H9 (cell line): ENCODE results near the gene RNF133. TPM values are rescaled to one million over a fixed set of nuclear protein-coding genes. Genes with fewer than 3 reads are reported as not detected.

Source experiments
- DNase-seq: peaks from one replicate; pipeline ENCODE4 v3.0.0-alpha.2; 2017
- H2AFZ ChIP-seq: one replicate; pipeline ENCODE4 v1.6.1; 2013; ENCODE audit warnings: mild to moderate bottlenecking, low read length, control low read depth, moderate library complexity
- H2AK5ac ChIP-seq: 2 replicates; pipeline ENCODE4 v1.6.1; 2013; ENCODE audit warnings: low read length, control low read depth, mixed read lengths; ENCODE audit not compliant: insufficient read length
- H2BK120ac ChIP-seq: one replicate; pipeline ENCODE4 v1.6.1; 2013; ENCODE audit warnings: low read depth, mild to moderate bottlenecking, low read length, control low read depth, inconsistent platforms; ENCODE audit not compliant: poor library complexity, severe bottlenecking
- H2BK12ac ChIP-seq: 2 replicates; pipeline ENCODE4 v1.6.1; 2013; ENCODE audit warnings: low read length, control low read depth, mixed read lengths, low read depth; ENCODE audit not compliant: insufficient read length
- H2BK15ac ChIP-seq: 2 replicates; pipeline ENCODE4 v1.6.1; 2013; ENCODE audit warnings: low read depth, low read length, control low read depth
- H2BK20ac ChIP-seq: one replicate; pipeline ENCODE4 v1.6.1; 2013; ENCODE audit warnings: low read depth, mild to moderate bottlenecking, low read length, control low read depth, inconsistent platforms; ENCODE audit not compliant: poor library complexity, severe bottlenecking
- H2BK5ac ChIP-seq: 2 replicates; pipeline ENCODE4 v1.6.1; 2013; ENCODE audit warnings: low read length, control low read depth, mixed read lengths; ENCODE audit not compliant: insufficient read length
- H3K14ac ChIP-seq: 2 replicates; pipeline ENCODE4 v1.6.1; 2013; ENCODE audit warnings: low read length, control low read depth; ENCODE audit not compliant: insufficient read depth
- H3K18ac ChIP-seq: 2 replicates; pipeline ENCODE4 v1.6.1; 2013; ENCODE audit warnings: low read depth, mild to moderate bottlenecking, mixed read lengths, low read length, control low read depth; ENCODE audit not compliant: insufficient read length
- H3K23ac ChIP-seq: 2 replicates; pipeline ENCODE4 v1.6.1; 2013; ENCODE audit warnings: low read length, control low read depth, mixed read lengths, low read depth; ENCODE audit not compliant: insufficient read length
- H3K23me2 ChIP-seq: 2 replicates; pipeline ENCODE4 v1.6.1; 2013; ENCODE audit warnings: low read depth, mild to moderate bottlenecking, mixed read lengths, low read length, control low read depth; ENCODE audit not compliant: insufficient read length, poor library complexity, severe bottlenecking
- H3K27ac ChIP-seq: 2 replicates; pipeline ENCODE4 v1.5.1; 2013; ENCODE audit warnings: low read length, control low read depth, mixed read lengths, low read depth; ENCODE audit not compliant: insufficient read length
- H3K27me3 ChIP-seq: 2 replicates; pipeline ENCODE4 v1.6.1; 2013; ENCODE audit warnings: low read length, control low read depth, inconsistent platforms; ENCODE audit not compliant: insufficient read depth
- H3K4ac ChIP-seq: 2 replicates; pipeline ENCODE4 v1.6.1; 2013; ENCODE audit warnings: low read depth, mild to moderate bottlenecking, control low read depth, inconsistent platforms, low read length, moderate library complexity
- H3K4me1 ChIP-seq: 2 replicates; pipeline ENCODE4 v1.6.1; 2013; ENCODE audit warnings: low read length, control low read depth, inconsistent platforms; ENCODE audit not compliant: insufficient read depth
- H3K4me2 ChIP-seq: 2 replicates; pipeline ENCODE4 v1.6.1; 2013; ENCODE audit warnings: low read length, control low read depth, mixed read lengths; ENCODE audit not compliant: insufficient read length, insufficient read depth
- H3K56ac ChIP-seq: 2 replicates; pipeline ENCODE4 v1.6.1; 2013; ENCODE audit warnings: low read depth, mild to moderate bottlenecking, mixed read lengths, low read length, control low read depth; ENCODE audit not compliant: insufficient read length
- H3K79me1 ChIP-seq: 2 replicates; pipeline ENCODE4 v1.6.1; 2013; ENCODE audit warnings: low read depth, mild to moderate bottlenecking, moderate library complexity, low read length, control low read depth, inconsistent platforms; ENCODE audit not compliant: insufficient read depth, poor library complexity, severe bottlenecking
- H3K79me2 ChIP-seq: 2 replicates; pipeline ENCODE4 v1.6.1; 2013; ENCODE audit warnings: low read length, control low read depth, inconsistent platforms; ENCODE audit not compliant: insufficient read depth
- H3K9ac ChIP-seq: 2 replicates; pipeline ENCODE4 v1.6.1; 2013; ENCODE audit warnings: low read length, control low read depth, mixed read lengths; ENCODE audit not compliant: insufficient read length; ENCODE audit errors: extremely low read depth
- H3K9me3 ChIP-seq: one replicate; pipeline ENCODE4 v1.6.1; 2013; ENCODE audit warnings: low read depth, low read length, inconsistent platforms; ENCODE audit not compliant: control insufficient read depth
- H3T11ph ChIP-seq: one replicate; pipeline ENCODE4 v1.6.1; 2013; ENCODE audit warnings: mild to moderate bottlenecking, low read length, control low read depth, inconsistent platforms
- H4K20me1 ChIP-seq: one replicate; pipeline ENCODE4 v1.6.1; 2013; ENCODE audit not compliant: control insufficient read depth, insufficient read length, insufficient read depth
- H4K5ac ChIP-seq: 2 replicates; pipeline ENCODE4 v1.6.1; 2013; ENCODE audit warnings: low read depth, mild to moderate bottlenecking, mixed read lengths, low read length, control low read depth; ENCODE audit not compliant: insufficient read length
- H4K8ac ChIP-seq: replicated peaks from 2 replicates; pipeline ENCODE4 v1.6.1; 2013; ENCODE audit warnings: low read length, control low read depth, mixed read lengths, low read depth; ENCODE audit not compliant: insufficient read length
- H4K91ac ChIP-seq: 2 replicates; pipeline ENCODE4 v1.6.1; 2013; ENCODE audit warnings: low read depth, mild to moderate bottlenecking, moderate library complexity, mixed read lengths, low read length, control low read depth; ENCODE audit not compliant: insufficient read length
- H3K27ac Mint-ChIP-seq, 3 experiments: 2 replicates in 2 of 3; 3 replicates in 1 of 3; pipeline ENCODE4 v1.8.0; 2020 to 2021; ENCODE audit warnings: mixed read lengths in 3 of 3, mild to moderate bottlenecking in 1 of 3, moderate library complexity in 1 of 3
- H3K27me3 Mint-ChIP-seq: 2 replicates; pipeline ENCODE4 v1.8.0; 2021; ENCODE audit warnings: low read depth, mild to moderate bottlenecking, moderate library complexity, mixed read lengths
- H3K36me3 Mint-ChIP-seq, 3 experiments: 2 replicates in 2 of 3; 3 replicates in 1 of 3; pipeline ENCODE4 v1.8.0; 2020 to 2021; ENCODE audit warnings: low read depth in 3 of 3, mixed read lengths in 3 of 3; ENCODE audit not compliant: insufficient read depth in 1 of 3
- H3K4me1 Mint-ChIP-seq, 2 experiments: 2 replicates each; pipeline ENCODE4 v1.8.0; 2020; ENCODE audit warnings: mixed read lengths in 2 of 2
- H3K4me3 Mint-ChIP-seq, 2 experiments: 2 replicates in 1 of 2; 3 replicates in 1 of 2; pipeline ENCODE4 v1.8.0; 2020 to 2021; ENCODE audit warnings: mild to moderate bottlenecking in 2 of 2, mixed read lengths in 2 of 2, moderate library complexity in 1 of 2
- H3K9me3 Mint-ChIP-seq, 2 experiments: 2 replicates in 1 of 2; 3 replicates in 1 of 2; pipeline ENCODE4 v1.8.0; 2020; ENCODE audit warnings: mild to moderate bottlenecking in 2 of 2, mixed read lengths in 2 of 2, moderate library complexity in 1 of 2
- WGBS: extraction: QIAGEN DNeasy Blood & Tissue Kit; methylation state at CpG from one replicate; pipeline ENCODE4 v1.1.7; 2013; ENCODE audit warnings: missing lambda C conversion rate, low lambda C conversion rate, mixed read lengths; ENCODE audit not compliant: insufficient read length; ENCODE audit errors: extremely low coverage; 5-methylcytosine and 5-hydroxymethylcytosine counted together
- total RNA-seq: library from RNA; stranded (reverse); gene quantifications from 2 replicates; pipeline ENCODE4 v1.2.1, GENCODE V29; 2021
- TF ChIP-seq, protein P1 (sequence below): fragments of 200-600 bp; sonication (generic); conservative IDR thresholded peaks from 3 replicates; pipeline ENCODE4 v1.8.0; 2021; ENCODE audit warnings: antibody characterized with exemption, mild to moderate bottlenecking

The RNF133 gene
- total RNA-seq, 1 experiment from 2014 or later = 0.31 TPM

GRCh38 chr7:122715183-122715582 lies 16.3 kb upstream of the RNF133 start:
- no peak for DNase-seq
- H4K20me1 ChIP-seq = no peaks in the 10 kb centered on the region
- no peaks in the 10 kb centered on the region for H3K79me2 ChIP-seq
- H3K27ac ChIP-seq = no peak overlapping the region
- H3K23ac ChIP-seq = no peak overlapping the region
- no peak overlapping the region for H3K18ac ChIP-seq
- no peak overlapping the region for H4K5ac ChIP-seq
- no peak overlapping the region for H2BK20ac ChIP-seq
- Mint-ChIP-seq H3K27me3 (no peaks in the 10 kb centered on the region), H3K27ac (no peak overlapping the region), H3K9me3 (no peaks in the 10 kb centered on the region), H3K4me1 (peaks cover 11 to 16% of the 10 kb centered on the region in 2 experiments), H3K4me3 (no peak overlapping the region), H3K36me3 (no peaks in the 10 kb centered on the region)
- H3K27me3 ChIP-seq = no peaks in the 10 kb centered on the region
- H3K4me2 ChIP-seq = no peak overlapping the region
- H3K4me1 ChIP-seq = peaks cover 4% of the 10 kb centered on the region; the same call in 1 of the 2 replicates
- no peak overlapping the region for H3K56ac ChIP-seq
- no peak overlapping the region for H2AFZ ChIP-seq
- no peak overlapping the region for H2BK5ac ChIP-seq
- H2BK15ac ChIP-seq = no peak overlapping the region
- H3K14ac ChIP-seq = no peak overlapping the region
- H3K79me1 ChIP-seq = no peaks in the 10 kb centered on the region
- no peaks in the 10 kb centered on the region for H3K23me2 ChIP-seq
- no peak overlapping the region for H4K91ac ChIP-seq
- H3K9ac ChIP-seq = no peak overlapping the region
- H2BK120ac ChIP-seq = no peak overlapping the region
- no peak overlapping the region for H3K4ac ChIP-seq
- no peak overlapping the region for H3T11ph ChIP-seq
- H2AK5ac ChIP-seq = no peak overlapping the region
- no peaks in the 10 kb centered on the region for H3K9me3 ChIP-seq
- no peak overlapping the region for H2BK12ac ChIP-seq
- H4K8ac ChIP-seq = no peak overlapping the region
- WGBS = no CpG with 5 or more reads among the region's 3 CpGs
- TF ChIP-seq, protein P1, sequence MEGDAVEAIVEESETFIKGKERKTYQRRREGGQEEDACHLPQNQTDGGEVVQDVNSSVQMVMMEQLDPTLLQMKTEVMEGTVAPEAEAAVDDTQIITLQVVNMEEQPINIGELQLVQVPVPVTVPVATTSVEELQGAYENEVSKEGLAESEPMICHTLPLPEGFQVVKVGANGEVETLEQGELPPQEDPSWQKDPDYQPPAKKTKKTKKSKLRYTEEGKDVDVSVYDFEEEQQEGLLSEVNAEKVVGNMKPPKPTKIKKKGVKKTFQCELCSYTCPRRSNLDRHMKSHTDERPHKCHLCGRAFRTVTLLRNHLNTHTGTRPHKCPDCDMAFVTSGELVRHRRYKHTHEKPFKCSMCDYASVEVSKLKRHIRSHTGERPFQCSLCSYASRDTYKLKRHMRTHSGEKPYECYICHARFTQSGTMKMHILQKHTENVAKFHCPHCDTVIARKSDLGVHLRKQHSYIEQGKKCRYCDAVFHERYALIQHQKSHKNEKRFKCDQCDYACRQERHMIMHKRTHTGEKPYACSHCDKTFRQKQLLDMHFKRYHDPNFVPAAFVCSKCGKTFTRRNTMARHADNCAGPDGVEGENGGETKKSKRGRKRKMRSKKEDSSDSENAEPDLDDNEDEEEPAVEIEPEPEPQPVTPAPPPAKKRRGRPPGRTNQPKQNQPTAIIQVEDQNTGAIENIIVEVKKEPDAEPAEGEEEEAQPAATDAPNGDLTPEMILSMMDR = no peak
